ENCODE data around the gene GGACT.
"Not testable (repeated sequence)": the region's sequence is repeated elsewhere in the genome, so short reads cannot be mapped to it uniquely, and the experiment has no call there.

The GGACT gene

DNA sequence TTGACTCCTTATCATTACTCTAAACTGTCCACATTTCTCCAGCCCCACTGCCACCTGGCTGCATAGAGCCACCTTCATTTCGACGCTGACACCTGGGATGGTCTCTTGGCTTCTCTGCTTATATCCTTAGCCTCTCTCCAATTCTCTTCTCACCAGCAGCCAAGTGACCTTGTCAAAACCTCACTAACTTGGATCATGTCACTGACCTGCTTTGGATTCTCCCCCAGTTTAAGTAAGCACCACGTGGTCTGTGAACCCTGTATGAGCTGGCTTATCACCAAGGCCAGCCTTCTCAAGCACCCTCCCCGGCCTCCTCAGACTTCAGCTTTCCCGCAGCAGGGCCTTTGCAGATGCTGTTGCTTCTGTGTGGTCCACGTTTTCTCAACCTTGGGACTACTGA, 12.3 kb upstream of the GGACT start:
- no peak for DNase-seq

DNA sequence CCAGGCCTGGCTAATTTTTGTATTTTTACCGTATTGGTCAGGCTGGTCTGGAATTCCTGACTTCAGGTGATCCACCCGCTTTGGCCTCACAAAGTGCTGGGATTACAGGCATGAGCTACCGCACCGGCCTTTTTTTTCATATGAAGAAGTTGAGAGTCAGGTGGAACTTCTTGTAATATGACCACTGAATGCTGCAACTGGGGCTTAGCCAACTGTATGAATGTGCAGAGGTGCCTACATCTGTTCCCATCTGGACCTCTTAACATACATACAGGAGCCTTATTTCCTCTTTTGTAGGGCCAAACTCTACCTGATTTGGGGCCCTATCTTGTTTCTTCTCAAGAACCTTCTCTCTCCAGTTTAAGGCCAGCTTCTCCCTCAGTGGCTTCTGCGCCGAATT, 11.9 kb upstream of the GGACT start:
- DNase-seq: no peak

DNA sequence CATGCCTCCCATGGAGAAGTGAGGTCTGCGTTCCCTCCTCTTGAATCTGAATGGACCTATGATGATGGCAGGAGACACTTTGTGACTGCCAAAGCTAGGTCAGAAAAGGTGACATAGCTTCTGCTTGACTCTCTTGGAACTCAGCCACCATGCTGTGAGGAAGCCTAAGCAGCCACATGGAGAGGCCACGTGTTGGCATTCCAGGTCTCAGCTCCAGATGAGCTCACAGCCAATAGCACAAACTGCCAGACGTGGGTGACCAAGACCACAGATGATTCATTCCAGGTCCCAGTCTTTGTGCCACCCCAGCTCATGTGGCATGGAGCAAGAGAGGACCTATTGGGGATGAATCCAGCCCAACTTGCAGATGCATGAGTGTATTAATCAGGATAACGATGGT, 8.7 kb upstream of the GGACT start:
- DNase-seq: no peak

DNA sequence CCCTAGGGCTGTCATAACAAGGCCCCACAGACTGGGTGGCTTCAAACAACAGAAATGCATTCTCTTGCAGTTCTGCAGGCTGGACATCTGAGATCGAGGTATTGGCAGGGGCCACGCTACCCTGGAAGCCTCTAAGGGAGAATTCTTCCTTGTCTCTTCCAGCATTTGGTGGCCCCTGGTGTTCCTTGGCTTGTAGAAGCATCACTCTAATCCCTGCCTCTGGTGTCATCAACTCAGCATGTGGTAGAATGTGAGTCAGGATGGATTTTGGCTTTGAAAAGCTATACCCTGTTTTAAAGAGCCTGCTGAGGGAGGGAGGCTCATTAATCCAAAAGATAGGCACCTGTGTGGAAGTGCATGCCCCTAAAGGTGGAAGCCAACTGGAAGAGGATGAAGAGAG, 7.9 kb upstream of the GGACT start:
- no peak for DNase-seq

DNA sequence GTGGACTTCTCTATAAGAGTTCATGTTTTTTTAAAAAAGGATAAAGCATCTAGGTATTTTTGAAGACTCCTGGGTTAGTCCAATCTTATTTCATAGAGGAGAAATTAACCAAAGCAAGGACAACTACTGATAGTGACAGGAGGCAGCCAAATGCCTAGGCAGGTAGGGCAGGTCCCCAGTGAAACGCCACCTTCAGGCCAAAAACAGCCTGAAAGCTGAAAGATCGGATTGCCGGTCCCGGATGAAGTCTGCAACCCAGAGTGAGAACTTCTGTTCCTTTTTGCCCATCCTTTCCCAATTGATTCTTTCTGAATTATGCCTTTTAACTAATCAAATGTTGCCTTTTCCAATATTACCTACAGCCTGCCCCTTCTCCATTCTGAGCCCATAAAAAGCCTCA, 6.1 kb upstream of the GGACT start:
- no peak for DNase-seq

DNA sequence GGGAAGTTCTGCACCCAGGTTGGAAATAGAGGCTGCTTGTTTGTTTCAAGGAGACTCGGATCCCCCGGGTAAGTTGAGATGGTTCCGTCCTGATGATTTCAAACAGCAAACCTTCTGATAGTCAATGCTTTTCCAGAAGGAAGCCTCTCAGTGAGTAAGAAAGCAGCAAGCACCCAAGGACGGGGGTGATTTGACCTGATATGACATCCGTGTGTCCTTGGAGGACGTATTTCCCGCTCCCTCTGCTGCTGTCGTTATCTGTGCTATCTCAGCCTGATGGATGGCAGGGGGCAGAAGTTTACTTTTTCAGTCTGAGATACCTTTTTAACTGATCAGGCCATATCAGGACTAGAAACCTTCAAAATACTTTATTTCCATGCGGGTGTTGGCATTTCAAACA, 5.7 kb upstream of the GGACT start:
- no peak for DNase-seq

DNA sequence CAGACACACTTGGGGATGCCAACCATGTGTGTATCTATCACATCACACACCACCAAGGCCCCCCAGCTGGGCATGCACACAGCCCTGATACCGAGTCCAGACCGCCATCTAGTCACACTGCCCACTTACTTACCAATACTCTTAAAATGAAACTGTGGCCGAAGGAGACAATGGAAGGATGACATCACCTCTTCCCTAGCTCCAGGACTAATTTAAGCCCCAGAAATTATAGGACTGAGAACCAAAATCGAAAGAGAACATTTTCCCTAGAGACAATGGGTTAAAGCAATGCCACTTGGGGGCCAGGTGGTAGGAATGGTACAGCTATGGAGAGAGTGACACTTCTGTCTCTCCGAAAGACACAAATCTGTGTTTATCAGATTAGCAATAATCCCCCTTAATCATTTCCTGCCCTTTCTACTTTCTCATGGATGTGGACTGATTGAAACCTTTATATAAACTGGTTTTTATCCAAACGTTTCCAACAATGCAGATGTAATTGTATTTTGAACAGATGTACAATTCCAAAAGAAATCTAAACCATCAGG, 663 bp upstream of the GGACT start:
- no peak for DNase-seq

DNA sequence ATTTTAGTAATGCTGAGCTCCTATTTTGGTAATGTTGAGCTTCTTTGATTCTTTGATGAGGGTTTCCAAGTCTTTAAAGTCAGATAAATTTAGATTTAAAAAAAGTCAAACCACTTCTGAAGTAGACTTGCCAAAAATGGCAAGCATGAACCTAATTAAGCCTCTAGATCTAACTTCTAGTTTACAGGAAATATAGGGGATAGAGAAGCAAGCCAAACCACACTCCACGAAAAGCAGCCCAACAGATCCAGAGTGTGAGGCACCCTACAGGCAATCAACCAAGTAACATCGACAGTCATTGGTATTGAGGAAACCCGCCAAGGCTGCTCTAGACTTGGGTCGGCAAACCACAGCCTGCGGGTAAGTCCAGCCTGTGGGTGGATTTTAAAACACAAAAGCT, 3.7 kb downstream of the GGACT start:
- no peak for DNase-seq

DNA sequence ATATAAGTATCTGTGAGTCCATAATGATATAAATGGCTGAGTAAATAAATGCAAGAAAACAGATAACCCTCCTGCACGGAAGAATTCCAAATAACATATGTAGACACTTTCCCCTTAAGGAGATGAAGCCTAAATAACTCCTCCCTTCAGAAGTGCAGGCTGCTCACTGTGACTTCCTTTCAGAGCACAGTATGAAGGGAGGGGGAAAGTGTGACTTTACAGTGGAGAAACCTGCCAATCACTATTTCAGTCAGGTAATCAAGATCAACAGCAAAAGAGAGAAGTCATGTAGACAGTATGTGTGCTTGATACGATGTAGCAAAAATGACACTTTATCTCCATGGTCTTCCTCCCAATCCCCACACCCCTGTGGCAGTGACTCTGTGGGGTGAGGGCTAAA, 7.1 kb downstream of the GGACT start:
- DNase-seq: no peak

DNA sequence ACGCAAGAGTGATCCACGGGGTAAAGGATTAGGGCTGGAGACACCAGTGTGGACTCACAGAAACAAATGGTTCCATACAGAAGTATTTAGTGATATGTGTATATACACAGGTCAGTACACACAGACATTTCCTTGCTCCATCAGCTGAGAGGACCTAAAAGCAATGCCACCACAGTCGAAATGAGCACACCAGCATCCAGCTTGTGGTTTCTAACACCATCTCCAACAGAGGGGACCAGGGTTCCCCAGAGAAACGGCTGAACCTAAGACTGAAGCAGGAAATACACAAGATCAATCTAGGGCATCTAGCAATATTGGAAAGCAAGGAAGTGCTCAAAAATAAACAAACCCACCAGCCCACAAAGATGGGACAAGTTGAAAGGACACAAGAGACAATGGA, 7.6 kb downstream of the GGACT start:
- no peak for DNase-seq

DNA sequence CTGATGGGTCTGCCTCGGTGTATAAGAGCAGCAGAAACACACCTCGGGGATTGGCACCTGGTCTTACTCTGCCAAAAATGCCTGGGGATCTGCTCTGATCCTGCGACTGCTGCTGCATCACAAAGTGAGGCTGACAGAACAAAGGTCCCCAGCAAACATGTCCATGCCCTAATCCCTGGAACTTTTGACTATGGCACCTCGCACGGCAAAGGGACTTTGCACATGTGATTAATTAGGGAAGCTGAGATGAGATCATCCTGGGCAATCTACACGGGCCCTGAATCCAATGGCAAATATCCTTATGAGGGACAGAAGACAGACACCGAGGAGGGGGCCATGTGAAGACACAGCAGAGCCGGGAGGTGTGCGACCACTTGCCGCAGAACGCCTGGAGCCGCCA, 8.5 kb downstream of the GGACT start:
- no peak for DNase-seq

DNA sequence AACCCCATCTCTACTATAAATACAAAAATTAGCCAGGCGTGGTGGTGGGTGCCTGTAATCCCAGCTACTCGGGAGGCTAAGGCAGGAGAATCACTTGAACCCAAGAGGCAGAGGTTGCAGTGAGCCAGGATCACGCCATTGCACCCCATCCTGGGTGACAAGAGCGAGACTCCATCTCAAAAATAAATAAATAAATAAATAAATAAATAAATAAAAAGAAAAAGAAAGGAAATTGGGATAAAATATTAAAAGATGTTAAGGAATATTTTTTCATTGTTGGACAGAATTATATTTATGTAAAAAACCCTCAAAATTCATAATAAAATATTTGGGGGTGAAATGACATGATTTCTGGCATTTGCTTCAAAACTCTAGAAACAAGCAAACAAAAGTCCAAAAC, 11.3 kb downstream of the GGACT start:
- DNase-seq: not testable (repeated sequence)

DNA sequence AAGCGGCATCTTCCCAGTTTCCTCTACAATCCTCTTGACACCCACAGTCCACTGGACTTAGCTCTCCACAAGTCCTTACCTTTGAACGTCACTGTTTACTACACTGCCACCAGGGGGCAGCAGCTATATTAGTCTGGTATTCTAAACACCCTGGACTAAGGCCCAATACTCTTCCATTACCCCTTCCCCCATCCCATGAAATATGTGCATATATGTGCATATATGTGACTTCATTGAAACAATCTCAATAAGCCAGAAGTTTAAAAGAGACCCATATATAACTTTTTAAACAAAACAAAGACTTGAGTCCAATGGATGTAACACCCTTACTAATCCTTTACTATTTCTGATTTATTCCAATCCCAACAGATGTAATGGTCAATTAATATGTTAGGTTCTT, 15.5 kb downstream of the GGACT start:
- peak; percentile 72 for DNase-seq

DNA sequence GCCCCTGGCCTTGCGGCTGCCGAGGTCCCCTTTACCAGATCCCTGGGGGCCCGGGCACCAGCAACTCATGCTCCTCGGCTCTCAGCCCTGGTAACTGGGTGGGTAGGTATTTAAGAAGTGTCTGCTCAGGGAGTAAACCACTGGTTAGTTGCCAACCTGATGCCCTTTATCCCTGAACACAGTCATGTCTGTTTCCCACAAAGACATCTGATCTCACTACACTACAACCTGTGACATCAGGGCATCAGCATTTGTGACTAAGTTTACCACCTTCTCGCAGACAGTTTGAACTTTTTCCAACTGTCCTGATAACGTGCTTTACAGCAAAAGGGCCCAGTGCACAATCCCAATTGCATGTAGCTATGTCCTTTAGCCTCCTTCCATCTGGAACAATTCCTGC, 22.0 kb downstream of the GGACT start:
- no peak for DNase-seq

DNA sequence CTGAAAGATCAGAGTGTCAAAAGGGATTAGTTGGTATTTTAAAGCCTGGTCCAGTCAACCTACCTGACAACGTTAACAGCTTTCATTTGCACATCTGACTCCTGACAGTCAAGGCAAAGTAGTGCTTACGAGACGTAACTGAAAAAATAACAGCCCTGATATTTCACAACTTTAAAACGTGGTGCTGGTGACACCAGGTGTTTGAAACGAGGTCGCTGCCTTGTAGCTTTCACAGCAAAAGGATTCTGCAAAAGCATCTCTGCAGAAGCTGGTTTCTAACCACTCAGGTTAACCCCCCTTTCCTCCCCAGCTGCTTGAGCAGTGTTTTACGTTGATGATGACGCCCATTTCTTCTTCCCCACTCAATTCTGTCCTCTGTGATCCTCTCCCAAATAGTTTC, 23.3 kb downstream of the GGACT start:
- DNase-seq: no peak

DNA sequence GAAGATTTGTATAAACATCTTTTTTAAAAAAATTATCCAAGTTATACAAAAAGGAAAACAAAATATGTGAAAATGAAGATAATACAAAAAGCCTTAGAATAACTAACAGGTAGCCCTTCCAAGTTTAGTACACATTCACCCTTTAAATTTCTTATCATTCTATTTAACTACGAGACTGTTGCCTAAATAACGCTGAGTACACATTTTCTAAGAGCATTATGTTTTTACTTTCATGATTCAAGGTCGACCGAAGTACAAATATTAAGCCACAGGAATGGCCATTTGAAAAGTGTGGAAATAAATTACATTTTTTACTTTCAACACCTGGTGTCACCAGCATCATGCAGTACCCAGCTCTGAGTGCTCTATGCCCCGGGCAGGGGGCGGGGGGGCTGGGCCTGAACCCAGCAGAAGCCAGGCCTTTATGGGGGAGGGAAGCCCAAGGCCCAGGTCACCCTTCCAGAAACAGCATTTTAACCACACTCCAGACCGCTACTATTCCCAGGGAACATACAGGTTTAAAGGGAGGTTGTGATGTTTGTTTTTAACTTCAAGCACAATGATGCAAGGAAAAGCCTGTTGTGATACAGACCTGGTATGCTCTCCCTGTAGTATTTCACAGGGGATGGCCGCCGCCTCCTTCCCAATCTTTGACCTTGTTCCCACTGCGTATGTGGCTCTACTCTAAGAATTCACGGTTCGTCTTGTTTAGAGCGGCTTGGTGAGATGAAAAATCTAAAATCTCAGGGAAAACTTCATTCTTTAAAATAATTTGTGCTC, 24.0 kb downstream of the GGACT start:
- no peak for DNase-seq

DNA sequence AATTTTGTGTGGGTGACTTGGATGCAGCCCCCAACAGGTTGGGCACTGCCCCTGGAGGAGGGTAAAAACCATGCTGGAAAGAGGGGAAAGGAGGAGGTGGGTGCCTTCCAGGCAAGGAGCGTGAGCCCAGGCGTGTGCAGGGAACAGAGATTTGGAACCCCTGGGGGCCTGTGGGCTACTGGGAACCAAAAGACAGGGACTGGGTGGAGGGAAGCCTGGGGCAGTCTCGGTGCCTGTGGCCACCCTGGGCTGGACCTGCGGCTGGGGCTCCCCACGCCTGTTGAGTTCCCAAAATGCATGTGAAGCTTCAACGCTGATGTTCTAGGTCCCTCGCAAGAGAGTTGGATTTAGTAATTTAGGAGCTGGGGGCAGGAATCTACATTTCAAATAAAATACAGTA, 24.8 kb downstream of the GGACT start:
- no peak for DNase-seq

DNA sequence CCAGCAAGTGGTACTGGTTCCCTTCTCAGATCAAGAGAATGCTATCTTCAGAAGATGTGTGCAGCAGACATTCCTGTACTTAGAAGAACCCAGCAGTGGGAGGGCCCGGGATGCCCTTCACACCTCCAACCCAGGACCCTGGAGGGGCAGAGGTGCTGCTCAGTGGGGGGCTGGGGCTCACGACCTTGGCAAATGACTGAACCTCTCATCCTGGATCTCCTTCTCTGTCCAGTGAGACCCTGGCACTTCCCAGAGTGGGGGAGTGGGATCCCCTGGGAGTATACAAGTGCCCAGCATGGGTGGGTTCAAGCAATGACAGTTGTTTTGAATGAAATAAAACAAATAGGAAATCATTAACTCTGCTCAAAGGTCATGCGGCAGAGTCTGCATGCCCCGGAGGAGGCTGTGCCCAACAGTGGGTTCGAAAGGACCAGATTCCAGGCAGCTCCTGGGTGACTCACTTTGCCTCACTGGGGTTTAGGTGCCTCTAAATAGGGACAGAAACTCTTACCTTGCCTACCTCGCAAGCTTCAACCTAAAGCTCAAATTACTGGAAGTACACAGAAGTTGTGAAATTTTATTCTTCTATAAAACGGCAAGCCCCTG, 26.9 kb downstream of the GGACT start:
- DNase-seq: no peak

DNA sequence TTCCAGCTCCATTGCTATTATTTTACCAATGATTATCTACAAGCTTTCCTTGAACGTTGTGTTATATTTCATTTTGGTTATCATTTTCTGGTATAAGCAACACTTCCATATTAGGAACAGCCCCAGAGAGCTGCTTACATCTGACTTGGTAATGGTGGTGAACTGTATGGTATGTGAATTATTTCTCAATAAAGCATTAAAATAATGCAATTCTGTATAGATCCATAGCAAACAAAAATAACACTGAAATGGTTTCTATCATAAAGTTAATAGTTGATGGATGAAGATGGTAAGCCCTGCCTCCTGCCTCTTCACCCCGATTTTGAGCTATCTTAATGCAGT, 27.5 kb downstream of the GGACT start:
- DNase-seq: no peak

DNA sequence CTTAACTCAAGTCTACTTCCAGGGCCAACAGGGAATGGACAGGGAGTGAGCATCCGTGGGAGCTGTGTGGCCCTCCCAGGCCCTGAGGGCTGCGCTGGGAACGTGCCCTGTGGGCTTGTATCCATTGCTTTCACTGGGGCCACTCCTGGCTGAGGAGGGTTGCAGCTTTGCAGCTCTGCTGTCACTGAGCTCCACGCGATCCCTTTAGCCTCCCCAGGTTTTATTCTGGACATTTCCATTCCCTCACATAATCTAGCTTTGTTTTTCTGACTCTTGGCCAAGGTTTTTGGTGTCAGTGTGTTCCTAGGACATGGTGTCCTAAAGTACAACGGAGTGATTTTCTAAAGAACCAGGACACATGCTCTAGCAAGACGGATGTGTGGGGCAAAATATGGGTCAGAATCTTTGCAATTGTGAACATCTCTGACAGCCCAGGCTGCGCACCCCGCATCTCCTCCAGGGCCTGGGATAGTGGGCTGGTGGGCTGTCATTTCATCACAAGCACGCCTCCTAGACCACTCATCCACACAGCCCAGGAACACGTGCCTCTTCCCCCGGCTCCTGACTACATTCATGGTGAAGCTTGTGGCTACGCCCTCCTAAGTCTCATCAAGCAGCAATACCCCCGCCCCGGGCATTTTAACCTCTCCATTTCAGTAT, 28.0 kb downstream of the GGACT start:
- DNase-seq: no peak

DNA sequence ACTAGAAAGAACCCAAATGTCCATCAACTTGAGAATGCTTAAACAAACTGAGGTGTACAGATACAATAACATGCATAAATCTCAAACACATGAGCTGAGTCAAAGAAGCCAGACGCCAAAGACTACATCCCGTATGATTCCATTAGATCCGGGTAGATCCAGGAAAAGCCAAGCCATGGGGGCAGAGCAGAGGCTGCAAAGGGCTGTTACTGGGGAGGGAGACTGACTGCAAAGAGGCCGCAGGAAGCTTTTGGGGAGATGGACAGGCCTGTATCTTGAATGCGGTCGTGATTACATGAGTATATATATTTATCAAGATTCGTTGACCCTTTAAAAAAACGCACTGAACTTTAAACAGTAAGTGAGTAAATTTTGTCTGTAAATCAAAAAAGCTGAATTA, 28.7 kb downstream of the GGACT start:
- no peak for DNase-seq

DNA sequence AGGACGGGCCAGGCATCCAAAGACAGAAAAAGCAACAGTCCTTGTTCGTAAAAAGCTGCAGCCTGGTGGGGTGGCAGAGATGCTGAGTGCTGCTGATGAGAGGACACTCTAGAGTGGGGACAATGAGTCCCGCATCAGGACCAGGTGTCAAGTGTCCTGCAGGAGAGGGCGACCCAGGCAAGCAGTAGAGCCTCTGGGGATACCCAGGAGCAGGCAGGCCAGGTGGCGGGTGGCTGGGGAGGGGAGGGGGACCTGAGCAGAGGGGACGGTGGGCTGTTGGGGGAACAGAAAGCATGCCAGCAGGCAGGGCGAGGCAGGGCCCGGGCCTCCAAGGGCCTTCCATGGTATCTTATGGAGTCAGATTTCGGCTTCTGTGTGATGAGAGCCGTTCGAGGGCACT, 35.8 kb downstream of the GGACT start:
- DNase-seq: no peak

DNA sequence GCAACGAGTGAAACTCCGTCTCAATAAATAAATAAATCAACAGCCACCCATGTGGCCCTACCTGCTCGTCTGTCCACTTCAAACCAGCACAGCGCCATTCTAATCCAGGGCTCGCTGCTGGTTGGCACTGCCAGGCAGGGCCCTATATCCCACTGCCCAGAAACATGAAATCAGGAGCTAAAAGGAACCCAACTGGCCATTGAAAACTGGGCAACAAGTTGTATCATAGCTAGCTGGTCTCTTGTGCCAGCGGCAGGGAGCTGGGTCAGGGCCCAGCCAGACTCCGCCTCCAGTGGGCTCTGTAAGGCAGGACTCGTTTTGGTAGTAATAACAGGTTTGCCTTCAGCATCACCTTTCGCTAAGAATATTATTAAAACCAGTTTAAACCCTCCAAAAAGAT, 39.3 kb downstream of the GGACT start:
- no peak for DNase-seq

DNA sequence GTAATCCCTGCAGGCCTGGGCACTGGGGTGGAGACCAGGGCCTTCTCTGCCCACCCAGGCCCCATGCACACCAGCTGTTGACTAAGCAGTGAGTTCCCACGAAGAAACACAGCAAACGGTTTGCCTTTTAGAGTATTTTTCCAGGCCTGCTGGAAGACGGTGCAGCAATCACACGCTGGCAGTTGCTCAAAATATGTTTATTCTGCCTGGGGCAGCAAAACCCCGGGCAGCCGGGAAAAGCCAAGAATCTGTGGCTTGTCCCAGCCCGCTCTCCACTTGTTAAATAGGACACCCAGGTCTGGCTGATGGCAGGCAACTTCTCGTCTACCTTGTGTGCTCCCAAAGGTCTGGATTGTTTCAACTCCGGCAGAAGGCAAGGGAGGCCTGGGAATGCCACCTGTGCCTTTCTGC, 40.8 kb downstream of the GGACT start:
- no peak for DNase-seq

Data from activated naive CD4-positive, alpha-beta T cell treated with Interleukin-2 at 50 U/mL for 16 hours (primary cell).